HG03565 (cell line): Measurements from ENCODE around the gene NLGN2.

Experiments used
- ATAC-seq: cut with Tn5 transposase; IDR thresholded peaks from one replicate; pipeline ENCODE4 v1.9.1; 2021; ENCODE audit warnings: mild to moderate bottlenecking, moderate library complexity; ENCODE audit not compliant: unreplicated experiment

The NLGN2 gene

GRCh38 chr17:7462474-7463371 is 55.1 kb downstream of the NLGN2 start:
- no peak for ATAC-seq

- ATAC-seq, result no peak
Measured at GRCh38 chr17:7463372-7463846, 55.8 kb downstream of the NLGN2 start.

GRCh38 chr17:7464081-7464480 is 56.4 kb downstream of the NLGN2 start:
- ATAC-seq, result no peak

GRCh38 chr17:7465597-7466275 is 58.1 kb downstream of the NLGN2 start:
- ATAC-seq, result no peak

GRCh38 chr17:7466318-7466638 is 58.6 kb downstream of the NLGN2 start:
- ATAC-seq, result no peak

- no peak for ATAC-seq
Measured at GRCh38 chr17:7466639-7467341, 59.1 kb downstream of the NLGN2 start.

- ATAC-seq, result no peak
Measured at GRCh38 chr17:7467498-7467897, 59.9 kb downstream of the NLGN2 start.

GRCh38 chr17:7468290-7468689 is 60.6 kb downstream of the NLGN2 start:
- no peak for ATAC-seq

GRCh38 chr17:7468804-7469389 is 61.3 kb downstream of the NLGN2 start:
- ATAC-seq, result no peak
